Stomach (tissue), 9 donors: Measurements from ENCODE around the gene SGK2. TPM values are rescaled to one million over a fixed set of nuclear protein-coding genes. Genes with fewer than 3 reads are reported as not detected.

ENCODE experiments used
- DNase-seq, 2 donors: peaks; one replicate each; pipeline versions ENCODE4 v3.0.0 to v3.0.0-alpha.2; 2013 to 2019
- H3K27ac ChIP-seq, 5 donors: fragments of 200-600 bp in 4 of 5; sonication (generic) in 4 of 5; one replicate each; pipeline ENCODE4 v1.5.1; 2013 to 2019; ENCODE audit warnings: mild to moderate bottlenecking in 1 of 5, moderate library complexity in 1 of 5
- H3K27me3 ChIP-seq, 3 donors: fragments of 200-600 bp; sonication (generic); one replicate each; pipeline ENCODE4 v1.5.1; 2017 to 2019; ENCODE audit warnings: mixed run types in 1 of 3
- H3K36me3 ChIP-seq, 4 donors: fragments of 200-600 bp; sonication (generic); 1 replicate in 3 of 4; 2 replicates in 1 of 4; pipeline ENCODE4 v1.5.1; 2016 to 2019
- H3K4me1 ChIP-seq, 4 donors: fragments of 200-600 bp; sonication (generic); one replicate each; pipeline ENCODE4 v1.5.1; 2016 to 2019
- H3K4me3 ChIP-seq, 4 donors: fragments of 200-600 bp; sonication (generic) in 3 of 4; one replicate each; pipeline ENCODE4 v1.5.1; 2016 to 2019; ENCODE audit warnings: mild to moderate bottlenecking in 1 of 4
- H3K9me3 ChIP-seq, 4 donors: fragments of 200-600 bp; sonication (generic); one replicate each; pipeline ENCODE4 v1.5.1; 2016 to 2019
- EP300 ChIP-seq: sonication (generic); formaldehyde crosslinking; IDR thresholded peaks from one replicate; pipeline ENCODE4 v1.6.1; 2017; ENCODE audit warnings: antibody characterized with exemption
- POLR2A ChIP-seq, 4 donors: fragments of 450-650 bp; IDR thresholded peaks; one replicate each; pipeline ENCODE4 v1.6.1; 2016; ENCODE audit warnings: antibody characterized with exemption in 4 of 4, control low read depth in 2 of 4, mild to moderate bottlenecking in 1 of 4, moderate library complexity in 1 of 4
- POLR2AphosphoS5 ChIP-seq, 3 donors: sonication (generic); formaldehyde crosslinking; IDR thresholded peaks; one replicate each; pipeline ENCODE4 v1.6.1; 2016; ENCODE audit warnings: antibody characterized with exemption in 3 of 3
- WGBS, 5 donors: extraction: QIAGEN DNeasy Blood & Tissue Kit in 3 of 5; methylation state at CpG; one replicate each; pipeline versions ENCODE4 v1.1.5 to v1.1.7; 2013 to 2018; 5-methylcytosine and 5-hydroxymethylcytosine counted together
- intact Hi-C: fragments of 100-400 bp; cut with DNase I; formaldehyde crosslinking; loops from one replicate; pipeline ENCODE4 v1.15.1; 2023; ENCODE audit warnings: low total_unique reads
- polyA plus RNA-seq, 3 donors: library from polyadenylated mRNA; stranded (reverse); fragments of 200-250 nt; gene quantifications; one replicate each; pipeline ENCODE4 v1.2.3, GENCODE V29; 2013
- total RNA-seq, 5 donors: library from RNA; depleted of rRNA; stranded (reverse); fragments of >200 nt; gene quantifications; one replicate each; pipeline versions ENCODE4 v1.1.0 to v1.2.3, GENCODE V29; 2014 to 2016
- TF ChIP-seq, protein P1 (sequence below), 7 experiments: fragments of 450-650 bp in 4 of 7; fragments of 200-600 bp in 3 of 7; sonication (generic) in 3 of 7; IDR thresholded peaks; one replicate each; pipeline ENCODE4 v1.5.1; 2016 to 2019; ENCODE audit warnings: antibody characterized with exemption in 7 of 7, control low read depth in 2 of 7, mild to moderate bottlenecking in 1 of 7
- donor health status: healthy with polysubstance abuse.
- donor health status: Bipolar disorder and iron deficiency.
- donor health status: healthy.

Gene SGK2
- total and polyA plus RNA-seq, 8 donors = 2.1 to 118 (median 24.0) TPM

DNA sequence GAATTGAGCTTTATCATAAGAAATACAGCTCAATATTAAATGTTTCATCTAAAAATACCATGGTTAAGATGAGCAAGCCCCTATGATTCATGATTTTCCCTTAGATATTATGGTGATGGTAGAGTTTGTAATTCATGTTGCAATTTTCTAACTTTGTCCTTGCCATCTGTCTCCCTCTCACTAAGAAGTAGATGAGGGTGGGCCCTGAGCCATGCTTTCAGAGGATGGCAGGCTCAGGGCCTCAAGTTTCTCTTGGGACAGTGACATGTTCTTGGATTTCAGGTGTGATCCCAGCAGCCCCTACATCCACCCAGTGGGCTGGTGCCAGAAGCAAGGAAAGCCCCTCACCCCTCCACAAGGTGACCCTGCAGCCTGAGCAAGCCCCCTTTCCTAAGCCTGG is 25.8 kb upstream of the SGK2 start:
- peaks cover 0 to 60% (median 30%) of the 10 kb centered on the region in 4 donors for H3K36me3 ChIP-seq
- no peaks in the 10 kb centered on the region for H3K27me3 ChIP-seq
- no peak overlapping the region for H3K4me3 ChIP-seq
- DNase-seq = no peak
- TF ChIP-seq EP300 (no peak), POLR2AphosphoS5 (IDR thresholded peaks at IDR 0.05) (no peak), POLR2A (IDR thresholded peaks at IDR 0.05) (no peak)
- TF ChIP-seq, protein P1, sequence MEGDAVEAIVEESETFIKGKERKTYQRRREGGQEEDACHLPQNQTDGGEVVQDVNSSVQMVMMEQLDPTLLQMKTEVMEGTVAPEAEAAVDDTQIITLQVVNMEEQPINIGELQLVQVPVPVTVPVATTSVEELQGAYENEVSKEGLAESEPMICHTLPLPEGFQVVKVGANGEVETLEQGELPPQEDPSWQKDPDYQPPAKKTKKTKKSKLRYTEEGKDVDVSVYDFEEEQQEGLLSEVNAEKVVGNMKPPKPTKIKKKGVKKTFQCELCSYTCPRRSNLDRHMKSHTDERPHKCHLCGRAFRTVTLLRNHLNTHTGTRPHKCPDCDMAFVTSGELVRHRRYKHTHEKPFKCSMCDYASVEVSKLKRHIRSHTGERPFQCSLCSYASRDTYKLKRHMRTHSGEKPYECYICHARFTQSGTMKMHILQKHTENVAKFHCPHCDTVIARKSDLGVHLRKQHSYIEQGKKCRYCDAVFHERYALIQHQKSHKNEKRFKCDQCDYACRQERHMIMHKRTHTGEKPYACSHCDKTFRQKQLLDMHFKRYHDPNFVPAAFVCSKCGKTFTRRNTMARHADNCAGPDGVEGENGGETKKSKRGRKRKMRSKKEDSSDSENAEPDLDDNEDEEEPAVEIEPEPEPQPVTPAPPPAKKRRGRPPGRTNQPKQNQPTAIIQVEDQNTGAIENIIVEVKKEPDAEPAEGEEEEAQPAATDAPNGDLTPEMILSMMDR (IDR thresholded peaks at IDR 0.05) = no peak
- H3K27ac ChIP-seq = no peak overlapping the region
- intact Hi-C loops = no loop called here
- peaks cover 0 to 2% (median 0%) of the 10 kb centered on the region in 4 donors for H3K4me1 ChIP-seq
- H3K9me3 ChIP-seq = no peaks in the 10 kb centered on the region

DNA sequence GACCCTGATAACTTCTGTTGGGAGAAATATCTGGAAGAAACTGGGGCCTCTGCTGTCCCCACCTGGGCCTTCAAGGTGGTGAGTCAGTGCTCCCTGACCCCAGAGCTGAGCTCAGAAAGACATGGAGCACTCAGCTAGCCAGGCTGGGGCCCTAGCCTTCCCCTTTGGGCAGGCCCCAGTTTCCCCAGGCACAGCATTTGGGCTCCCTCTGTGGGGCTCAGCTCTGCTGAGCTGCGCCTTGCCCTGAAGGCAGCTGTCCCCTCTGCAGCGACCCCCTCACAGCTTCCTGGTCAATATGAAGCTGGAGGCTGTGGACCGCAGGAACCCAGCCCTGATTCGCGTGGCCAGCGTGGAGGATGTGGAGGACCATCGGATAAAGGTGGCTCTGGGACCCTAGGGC is 24.8 kb upstream of the SGK2 start:
- Histone ChIP-seq H3K4me3 (no peak overlapping the region), H3K27ac (no peak overlapping the region), H3K4me1 (peaks cover 0 to 5% (median 0%) of the 10 kb centered on the region in 4 donors), H3K9me3 (no peaks in the 10 kb centered on the region), H3K27me3 (no peaks in the 10 kb centered on the region), H3K36me3 (peaks cover 0 to 54% (median 30%) of the 10 kb centered on the region in 4 donors)
- intact Hi-C loops = no loop called here
- WGBS, 5 donors = 84 to 97% (median 92%) methylated on average over 6 to 7 of the region's 7 CpGs
- TF ChIP-seq, protein P1 (IDR thresholded peaks at IDR 0.05) = no peak
- no peak for TF ChIP-seq EP300
- TF ChIP-seq POLR2A (IDR thresholded peaks at IDR 0.05) = no peak
- no peak for TF ChIP-seq POLR2AphosphoS5 (IDR thresholded peaks at IDR 0.05)
- no peak for DNase-seq

DNA sequence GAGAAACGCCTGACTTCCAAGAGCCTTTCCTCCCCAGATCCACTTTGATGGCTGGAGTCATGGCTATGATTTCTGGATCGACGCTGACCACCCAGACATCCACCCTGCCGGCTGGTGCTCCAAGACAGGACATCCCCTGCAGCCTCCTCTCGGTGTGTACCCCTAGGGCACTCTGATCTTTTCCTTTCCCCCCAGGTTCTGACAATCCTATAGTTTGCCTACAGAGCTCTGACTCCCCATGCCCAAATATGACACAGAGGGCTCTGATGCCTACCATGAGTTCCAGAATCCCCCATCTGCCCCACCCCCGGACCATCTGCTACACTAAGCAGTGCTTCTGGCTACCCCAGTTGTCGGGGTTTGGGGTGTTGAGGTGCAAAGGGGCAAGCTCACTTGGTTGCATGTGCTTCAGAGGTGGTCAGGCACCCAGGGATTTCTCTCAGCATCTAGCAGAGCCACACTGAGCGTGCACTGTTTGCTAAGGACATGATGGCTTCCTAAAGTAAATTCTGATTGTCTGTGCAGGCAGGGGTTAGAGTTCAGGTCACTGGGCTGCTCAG is 24.0 kb upstream of the SGK2 start:
- intact Hi-C loops = no loop called here
- TF ChIP-seq, protein P1 (IDR thresholded peaks at IDR 0.05) = no peak
- TF ChIP-seq EP300 (no peak), POLR2A (IDR thresholded peaks at IDR 0.05) (no peak), POLR2AphosphoS5 (IDR thresholded peaks at IDR 0.05) (no peak)
- Histone ChIP-seq H3K4me3 (no peak overlapping the region), H3K36me3 (peaks cover 0 to 55% (median 30%) of the 10 kb centered on the region in 4 donors), H3K4me1 (peaks cover 0 to 5% (median 0%) of the 10 kb centered on the region in 4 donors), H3K9me3 (no peaks in the 10 kb centered on the region), H3K27ac (no peak overlapping the region), H3K27me3 (no peaks in the 10 kb centered on the region)
- DNase-seq = no peak
- 79 to 95% (median 91%) methylated on average over 8 of the region's 8 CpGs for WGBS, 5 donors

DNA sequence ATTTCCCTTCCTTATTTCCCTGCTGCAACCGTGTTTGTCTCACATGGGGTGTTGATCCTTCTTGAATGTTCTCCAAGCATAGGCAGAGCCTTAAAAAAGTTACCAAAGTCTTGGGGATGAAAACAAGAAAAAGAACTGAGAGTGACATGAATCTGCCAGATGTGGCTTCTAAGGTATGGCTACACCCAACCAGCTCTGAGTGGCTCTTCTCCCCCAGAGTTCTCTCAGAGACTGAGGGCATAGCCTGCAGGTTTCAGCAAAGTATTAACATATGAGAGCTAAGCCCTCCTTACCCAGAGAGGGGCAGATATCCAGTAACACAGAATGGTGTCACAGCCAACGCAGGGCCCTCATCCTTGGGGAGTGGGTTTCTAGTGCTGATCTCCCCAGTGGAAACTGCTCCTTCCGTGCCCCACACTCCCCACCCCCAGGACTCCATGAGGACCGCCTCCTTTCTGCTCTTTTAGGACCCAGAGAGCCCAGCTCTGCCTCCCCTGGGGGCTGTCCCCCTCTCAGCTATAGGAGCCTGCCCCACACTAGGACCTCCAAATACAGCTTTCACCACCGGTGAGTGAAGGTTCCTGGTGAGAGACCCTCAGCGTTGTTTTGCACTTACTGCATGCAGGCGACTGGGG is 23.3 kb upstream of the SGK2 start:
- TF ChIP-seq POLR2A (IDR thresholded peaks at IDR 0.05) = no peak
- no peak for TF ChIP-seq POLR2AphosphoS5 (IDR thresholded peaks at IDR 0.05)
- TF ChIP-seq, protein P1 (IDR thresholded peaks at IDR 0.05) = no peak
- TF ChIP-seq EP300 = no peak
- Histone ChIP-seq H3K36me3 (peaks cover 0 to 55% (median 32%) of the 10 kb centered on the region in 4 donors), H3K4me3 (no peak overlapping the region), H3K9me3 (no peaks in the 10 kb centered on the region), H3K27me3 (no peaks in the 10 kb centered on the region), H3K4me1 (peaks cover 0 to 5% (median 0%) of the 10 kb centered on the region in 4 donors), H3K27ac (no peak overlapping the region)
- no peak for DNase-seq
- 75 to 87% (median 83%) methylated on average over 7 of the region's 7 CpGs for WGBS, 5 donors
- intact Hi-C loops = no loop called here
